HepG2 (cell line): Measurements from ENCODE around the gene HMBS. TPM values are rescaled to one million over a fixed set of nuclear protein-coding genes. Genes with fewer than 3 reads are reported as not detected.

ENCODE experiments used
- BRD4 ChIP-seq: sonication (generic); formaldehyde crosslinking; IDR thresholded peaks from 2 replicates; pipeline ENCODE4 v1.4.0; 2020; ENCODE audit warnings: missing genetic modification reagents
- CBX5 ChIP-seq: sonication (generic); formaldehyde crosslinking; IDR thresholded peaks from 2 replicates; pipeline ENCODE4 v1.4.0; 2020; ENCODE audit warnings: missing genetic modification reagents, borderline replicate concordance
- FOXC1 ChIP-seq: sonication (generic); formaldehyde crosslinking; IDR thresholded peaks from 2 replicates; pipeline ENCODE4 v1.8.0; 2022; ENCODE audit warnings: mild to moderate bottlenecking, missing genetic modification reagents, borderline replicate concordance
- KLF12 ChIP-seq: sonication (generic); formaldehyde crosslinking; IDR thresholded peaks from 2 replicates; pipeline ENCODE4 v1.4.0; 2020; ENCODE audit warnings: missing genetic modification reagents, borderline replicate concordance
- RBM22 ChIP-seq: fragments of 200-400 bp; formaldehyde crosslinking; optimal IDR thresholded peaks from 2 replicates; pipeline ENCODE3; 2017; ENCODE audit warnings: mild to moderate bottlenecking, low read length, moderate library complexity
- RFX1 ChIP-seq: fragments of 450-650 bp; IDR thresholded peaks from 2 replicates; pipeline ENCODE4 v1.6.1; 2017
- SP1 ChIP-seq, 2 experiments: fragments of 450-650 bp in 1 of 2; sonication (generic) in 1 of 2; formaldehyde crosslinking in 1 of 2; IDR thresholded peaks; 2 replicates each; pipeline versions ENCODE4 v1.4.0 to v1.6.1; 2016 to 2020; ENCODE audit warnings: missing genetic modification reagents in 1 of 2
- SP4 ChIP-seq: sonication (generic); formaldehyde crosslinking; IDR thresholded peaks from 2 replicates; pipeline ENCODE4 v1.8.1; 2023; ENCODE audit warnings: mild to moderate bottlenecking, missing genetic modification reagents
- SPEN ChIP-seq: sonication (generic); formaldehyde crosslinking; IDR thresholded peaks from 2 replicates; pipeline ENCODE4 v1.5.1; 2020; ENCODE audit warnings: low read depth, mild to moderate bottlenecking, missing genetic modification reagents
- TP53 ChIP-seq: sonication (generic); formaldehyde crosslinking; conservative IDR thresholded peaks from 2 replicates; pipeline ENCODE4 v1.4.0; 2020; ENCODE audit warnings: missing genetic modification reagents
- XBP1 ChIP-seq: sonication (generic); formaldehyde crosslinking; IDR thresholded peaks from 2 replicates; pipeline ENCODE4 v1.5.0; 2020; ENCODE audit warnings: missing genetic modification reagents
- ZNF577 ChIP-seq: sonication (generic); formaldehyde crosslinking; IDR thresholded peaks from 2 replicates; pipeline ENCODE4 v1.4.0; 2020; ENCODE audit warnings: mild to moderate bottlenecking, low read depth, missing genetic modification reagents, borderline replicate concordance
- ZNF737 ChIP-seq: sonication (generic); formaldehyde crosslinking; IDR thresholded peaks from 2 replicates; pipeline ENCODE4 v1.5.0; 2020; ENCODE audit warnings: missing genetic modification reagents, mild to moderate bottlenecking, borderline replicate concordance
- ZNF800 ChIP-seq: sonication (generic); formaldehyde crosslinking; IDR thresholded peaks from 2 replicates; pipeline ENCODE4 v1.4.0; 2020; ENCODE audit warnings: missing genetic modification reagents
- ZSCAN29 ChIP-seq: sonication (generic); formaldehyde crosslinking; conservative IDR thresholded peaks from 2 replicates; pipeline ENCODE4 v1.4.0; 2020; ENCODE audit warnings: mild to moderate bottlenecking, missing genetic modification reagents
- polyA plus RNA-seq, 8 experiments: library from polyadenylated mRNA; depleted of rRNA in 3 of 8; stranded (reverse) in 7 of 8; unstranded in 1 of 8; fragments of >200 nt; fragmentation: Illumina TruSeq in 4 of 8; extraction: Trizol in 4 of 8; gene quantifications; 2 replicates each; pipeline versions ENCODE4 v1.2.1 to v1.2.3, GENCODE V29; 2011 to 2016; ENCODE audit warnings: low read depth in 4 of 8, missing spikeins in 1 of 8, mixed read lengths in 1 of 8; ENCODE audit not compliant: insufficient read depth in 1 of 8
- total RNA-seq, 5 experiments: library from RNA; depleted of rRNA; stranded (reverse); fragments of >200 nt; fragmentation: Illumina TruSeq; extraction: Trizol; gene quantifications; 2 replicates each; pipeline ENCODE4 v1.2.3, GENCODE V29; 2016; ENCODE audit warnings: low read depth in 1 of 5
- TF ChIP-seq, protein P1 (sequence below): sonication (generic); formaldehyde crosslinking; IDR thresholded peaks from 2 replicates; pipeline ENCODE4 v1.4.0; 2020; ENCODE audit warnings: mild to moderate bottlenecking, missing genetic modification reagents
- TF ChIP-seq, protein P2 (sequence below): IDR thresholded peaks from 2 replicates; pipeline ENCODE4 v1.6.1; 2018; ENCODE audit warnings: missing genetic modification reagents, mild to moderate bottlenecking, missing compliant biosample characterization
- TF ChIP-seq, protein P3 (sequence below): sonication (generic); formaldehyde crosslinking; IDR thresholded peaks from 2 replicates; pipeline ENCODE4 v1.4.0; 2020; ENCODE audit warnings: missing genetic modification reagents

HMBS gene
- total and polyA plus RNA-seq, 2 of the 13 experiments (the other 11 are each of a cell fraction or from before 2014, with no cell fraction given), result 9.4 to 46.9 TPM

DNA sequence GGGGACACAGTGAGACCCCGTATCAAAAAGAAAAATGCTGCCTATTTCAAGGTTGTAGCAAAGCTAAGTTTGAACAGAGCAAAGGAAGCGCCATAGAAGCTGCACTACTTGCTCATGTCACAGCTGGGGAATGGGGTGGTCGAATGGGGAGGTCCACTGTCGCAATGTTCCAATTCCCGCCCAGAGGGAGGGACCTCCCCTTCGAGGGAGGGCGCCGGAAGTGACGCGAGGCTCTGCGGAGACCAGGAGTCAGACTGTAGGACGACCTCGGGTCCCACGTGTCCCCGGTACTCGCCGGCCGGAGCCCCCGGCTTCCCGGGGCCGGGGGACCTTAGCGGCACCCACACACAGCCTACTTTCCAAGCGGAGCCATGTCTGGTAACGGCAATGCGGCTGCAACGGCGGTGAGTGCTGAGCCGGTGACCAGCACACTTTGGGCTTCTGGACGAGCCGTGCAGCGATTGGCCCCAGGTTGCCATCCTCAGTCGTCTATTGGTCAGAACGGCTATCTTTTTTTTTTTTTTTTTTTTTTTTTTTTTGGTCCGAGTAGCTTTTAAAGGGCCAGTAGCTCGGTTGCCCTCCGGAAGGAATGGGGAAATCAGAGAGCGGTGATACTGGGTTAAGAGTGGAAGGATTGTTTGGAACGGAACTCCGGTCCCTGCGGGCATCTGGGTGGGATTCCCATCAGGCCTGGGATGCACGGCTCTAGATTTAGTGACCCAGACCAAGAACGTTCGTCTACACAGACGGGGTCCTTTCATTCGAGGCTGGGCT, at the start of gene HMBS (continued):
- TF ChIP-seq, protein P1, sequence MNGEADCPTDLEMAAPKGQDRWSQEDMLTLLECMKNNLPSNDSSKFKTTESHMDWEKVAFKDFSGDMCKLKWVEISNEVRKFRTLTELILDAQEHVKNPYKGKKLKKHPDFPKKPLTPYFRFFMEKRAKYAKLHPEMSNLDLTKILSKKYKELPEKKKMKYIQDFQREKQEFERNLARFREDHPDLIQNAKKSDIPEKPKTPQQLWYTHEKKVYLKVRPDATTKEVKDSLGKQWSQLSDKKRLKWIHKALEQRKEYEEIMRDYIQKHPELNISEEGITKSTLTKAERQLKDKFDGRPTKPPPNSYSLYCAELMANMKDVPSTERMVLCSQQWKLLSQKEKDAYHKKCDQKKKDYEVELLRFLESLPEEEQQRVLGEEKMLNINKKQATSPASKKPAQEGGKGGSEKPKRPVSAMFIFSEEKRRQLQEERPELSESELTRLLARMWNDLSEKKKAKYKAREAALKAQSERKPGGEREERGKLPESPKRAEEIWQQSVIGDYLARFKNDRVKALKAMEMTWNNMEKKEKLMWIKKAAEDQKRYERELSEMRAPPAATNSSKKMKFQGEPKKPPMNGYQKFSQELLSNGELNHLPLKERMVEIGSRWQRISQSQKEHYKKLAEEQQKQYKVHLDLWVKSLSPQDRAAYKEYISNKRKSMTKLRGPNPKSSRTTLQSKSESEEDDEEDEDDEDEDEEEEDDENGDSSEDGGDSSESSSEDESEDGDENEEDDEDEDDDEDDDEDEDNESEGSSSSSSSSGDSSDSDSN (CRISPR knock-in tag), result peak; percentile 27; the same call in 1 of the 2 replicates
- TF ChIP-seq ZNF577 (CRISPR knock-in tag) (0 out of 2 replicates have a peak, but pooled peaks have one; percentile 45), XBP1 (CRISPR knock-in tag) (no peak), SPEN (CRISPR knock-in tag) (peak; percentile 74), ZNF737 (CRISPR knock-in tag) (no peak), TP53 (CRISPR knock-in tag) (0 out of 2 replicates have a peak, but pooled peaks have one; percentile 69), RBM22 (peak; percentile 68), CBX5 (no peak), SP1 (IDR thresholded peaks at IDR 0.05) (no peak), SP1 (CRISPR knock-in tag; IDR thresholded peaks at IDR 0.05) (peak; percentile 90), KLF12 (CRISPR knock-in tag) (no peak), FOXC1 (CRISPR knock-in tag) (peak; percentile 62; the same call in 1 of the 2 replicates), BRD4 (CRISPR knock-in tag) (no peak), ZNF800 (CRISPR knock-in tag) (no peak), RFX1 (no peak), ZSCAN29 (CRISPR knock-in tag) (peak; percentile 85), SP4 (CRISPR knock-in tag) (peak; percentile 72; the same call in 1 of the 2 replicates)
- TF ChIP-seq, protein P2, sequence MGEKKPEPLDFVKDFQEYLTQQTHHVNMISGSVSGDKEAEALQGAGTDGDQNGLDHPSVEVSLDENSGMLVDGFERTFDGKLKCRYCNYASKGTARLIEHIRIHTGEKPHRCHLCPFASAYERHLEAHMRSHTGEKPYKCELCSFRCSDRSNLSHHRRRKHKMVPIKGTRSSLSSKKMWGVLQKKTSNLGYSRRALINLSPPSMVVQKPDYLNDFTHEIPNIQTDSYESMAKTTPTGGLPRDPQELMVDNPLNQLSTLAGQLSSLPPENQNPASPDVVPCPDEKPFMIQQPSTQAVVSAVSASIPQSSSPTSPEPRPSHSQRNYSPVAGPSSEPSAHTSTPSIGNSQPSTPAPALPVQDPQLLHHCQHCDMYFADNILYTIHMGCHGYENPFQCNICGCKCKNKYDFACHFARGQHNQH (CRISPR knock-in tag), result peak; percentile 72
- TF ChIP-seq, protein P3, sequence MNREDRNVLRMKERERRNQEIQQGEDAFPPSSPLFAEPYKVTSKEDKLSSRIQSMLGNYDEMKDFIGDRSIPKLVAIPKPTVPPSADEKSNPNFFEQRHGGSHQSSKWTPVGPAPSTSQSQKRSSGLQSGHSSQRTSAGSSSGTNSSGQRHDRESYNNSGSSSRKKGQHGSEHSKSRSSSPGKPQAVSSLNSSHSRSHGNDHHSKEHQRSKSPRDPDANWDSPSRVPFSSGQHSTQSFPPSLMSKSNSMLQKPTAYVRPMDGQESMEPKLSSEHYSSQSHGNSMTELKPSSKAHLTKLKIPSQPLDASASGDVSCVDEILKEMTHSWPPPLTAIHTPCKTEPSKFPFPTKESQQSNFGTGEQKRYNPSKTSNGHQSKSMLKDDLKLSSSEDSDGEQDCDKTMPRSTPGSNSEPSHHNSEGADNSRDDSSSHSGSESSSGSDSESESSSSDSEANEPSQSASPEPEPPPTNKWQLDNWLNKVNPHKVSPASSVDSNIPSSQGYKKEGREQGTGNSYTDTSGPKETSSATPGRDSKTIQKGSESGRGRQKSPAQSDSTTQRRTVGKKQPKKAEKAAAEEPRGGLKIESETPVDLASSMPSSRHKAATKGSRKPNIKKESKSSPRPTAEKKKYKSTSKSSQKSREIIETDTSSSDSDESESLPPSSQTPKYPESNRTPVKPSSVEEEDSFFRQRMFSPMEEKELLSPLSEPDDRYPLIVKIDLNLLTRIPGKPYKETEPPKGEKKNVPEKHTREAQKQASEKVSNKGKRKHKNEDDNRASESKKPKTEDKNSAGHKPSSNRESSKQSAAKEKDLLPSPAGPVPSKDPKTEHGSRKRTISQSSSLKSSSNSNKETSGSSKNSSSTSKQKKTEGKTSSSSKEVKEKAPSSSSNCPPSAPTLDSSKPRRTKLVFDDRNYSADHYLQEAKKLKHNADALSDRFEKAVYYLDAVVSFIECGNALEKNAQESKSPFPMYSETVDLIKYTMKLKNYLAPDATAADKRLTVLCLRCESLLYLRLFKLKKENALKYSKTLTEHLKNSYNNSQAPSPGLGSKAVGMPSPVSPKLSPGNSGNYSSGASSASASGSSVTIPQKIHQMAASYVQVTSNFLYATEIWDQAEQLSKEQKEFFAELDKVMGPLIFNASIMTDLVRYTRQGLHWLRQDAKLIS (CRISPR knock-in tag), result 0 out of 2 replicates have a peak, but pooled peaks have one; percentile 34
